Activated naive CD4-positive, alpha-beta T cell treated with anti-CD3 and anti-CD28 coated beads, Interleukin-2, amount 50 U/mL, for 16 hours (primary cell): ENCODE data around the gene SUSD4.

Source experiments
- DNase-seq: peaks from one replicate; pipeline ENCODE4 v3.0.0-alpha.2; 2020

SUSD4 gene

GRCh38 chr1:223176437-223176836 lies 187.5 kb downstream of the SUSD4 start:
- DNase-seq = no peak

- DNase-seq = no peak
Observed at GRCh38 chr1:223175633-223176032, 188.3 kb downstream of the SUSD4 start.

GRCh38 chr1:223175032-223175431 lies 188.9 kb downstream of the SUSD4 start:
- DNase-seq = no peak
